HG03432 (cell line): ENCODE data around the gene CDK2.

Source experiments
- ATAC-seq: cut with Tn5 transposase; IDR thresholded peaks from one replicate; pipeline ENCODE4 v1.9.1; 2021; ENCODE audit warnings: mild to moderate bottlenecking, moderate library complexity; ENCODE audit not compliant: unreplicated experiment

CDK2 gene

DNA sequence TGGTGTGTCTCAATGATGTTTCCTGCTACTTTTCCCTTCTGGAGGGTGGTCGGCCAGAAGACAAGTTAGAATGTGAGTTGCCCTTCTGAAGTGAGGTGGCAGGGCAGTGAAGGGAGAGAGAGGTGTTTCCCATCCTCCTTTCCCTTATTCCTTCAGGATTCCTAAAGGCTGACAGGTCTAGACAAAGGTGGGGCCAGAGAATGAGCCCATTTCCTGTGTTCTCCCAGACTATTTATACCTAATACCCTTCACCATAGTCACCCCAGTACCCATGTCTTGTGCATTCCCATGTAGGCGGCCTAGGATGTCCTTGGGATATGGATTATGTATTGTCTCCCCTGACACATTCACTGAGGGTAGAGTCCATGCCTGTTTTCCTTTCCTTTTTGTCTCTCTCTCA, 28.6 kb upstream of the CDK2 start:
- no peak for ATAC-seq

DNA sequence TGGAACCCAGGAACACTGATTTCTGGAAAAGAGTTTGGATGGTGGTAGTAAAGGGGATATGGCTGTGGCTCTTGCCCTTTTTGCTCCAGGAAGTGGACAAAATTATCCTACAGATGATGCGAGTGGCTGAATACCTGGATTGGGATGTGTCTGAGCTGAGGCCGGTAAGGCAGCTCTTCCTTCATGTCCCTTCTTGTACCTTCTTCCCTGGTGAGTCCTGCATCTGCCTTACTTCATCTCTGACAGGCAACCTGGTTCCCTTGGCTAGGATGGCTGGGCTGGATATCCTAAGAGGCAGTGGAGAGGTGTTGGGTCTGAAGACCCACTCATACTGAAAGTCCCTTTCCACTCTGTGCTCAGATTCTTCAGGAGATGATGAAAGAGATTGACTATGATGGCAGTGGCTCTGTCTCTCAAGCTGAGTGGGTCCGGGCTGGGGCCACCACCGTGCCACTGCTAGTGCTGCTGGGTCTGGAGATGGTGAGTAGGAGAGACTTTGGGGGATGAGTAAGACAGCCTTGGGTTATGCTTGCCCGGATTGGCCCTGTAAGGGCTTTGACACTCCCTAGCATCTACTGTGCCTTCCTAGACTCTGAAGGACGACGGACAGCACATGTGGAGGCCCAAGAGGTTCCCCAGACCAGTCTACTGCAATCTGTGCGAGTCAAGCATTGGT, 27.7 kb upstream of the CDK2 start:
- no peak for ATAC-seq

DNA sequence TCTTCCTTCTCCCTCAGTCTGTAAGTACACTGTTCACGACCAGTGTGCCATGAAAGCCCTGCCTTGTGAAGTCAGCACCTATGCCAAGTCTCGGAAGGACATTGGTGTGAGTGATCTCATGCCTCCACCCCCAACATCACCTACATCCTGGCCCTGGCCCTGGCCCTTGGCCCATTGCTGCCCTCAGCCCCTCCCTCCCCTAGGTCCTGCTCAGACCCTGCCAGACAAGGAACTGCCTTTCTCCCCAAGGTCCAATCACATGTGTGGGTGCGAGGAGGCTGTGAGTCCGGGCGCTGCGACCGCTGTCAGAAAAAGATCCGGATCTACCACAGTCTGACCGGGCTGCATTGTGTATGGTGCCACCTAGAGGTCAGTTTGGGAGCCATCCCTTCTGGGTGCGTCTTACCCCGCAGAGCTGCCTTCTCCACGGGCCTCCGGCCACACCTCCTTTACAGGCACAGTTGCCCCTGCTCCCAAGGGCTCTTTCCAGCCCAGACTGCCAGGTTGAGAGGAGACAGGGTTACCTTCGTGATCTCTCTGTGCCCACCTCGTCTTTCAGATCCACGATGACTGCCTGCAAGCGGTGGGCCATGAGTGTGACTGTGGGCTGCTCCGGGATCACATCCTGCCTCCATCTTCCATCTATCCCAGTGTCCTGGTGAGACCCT, 26.4 kb upstream of the CDK2 start:
- peak; percentile 97 for ATAC-seq

- ATAC-seq = no peak
Observed at GRCh38 chr12:55942055-55942454, 24.6 kb upstream of the CDK2 start.

GRCh38 chr12:55942577-55943136, 24.0 kb upstream of the CDK2 start:
- no peak for ATAC-seq

DNA sequence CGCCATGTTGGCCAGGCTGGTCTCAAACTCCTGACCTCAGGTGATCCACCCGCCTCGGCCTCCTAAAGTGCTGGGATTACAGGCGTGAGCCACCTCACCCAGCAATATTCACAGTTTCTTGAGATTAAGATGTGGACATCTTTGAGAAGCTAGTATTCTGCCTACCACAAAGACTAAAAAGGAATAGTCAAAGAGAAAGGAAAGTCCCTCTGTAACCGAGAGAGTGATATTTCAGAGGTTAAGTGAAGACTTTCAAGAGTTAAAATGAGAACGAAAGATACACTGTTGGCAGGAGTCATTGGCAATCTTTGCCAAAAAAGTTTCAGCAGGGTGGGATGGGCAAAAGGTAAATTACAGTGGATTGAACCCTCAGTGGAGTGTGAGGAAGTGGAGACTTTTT, 20.1 kb upstream of the CDK2 start:
- ATAC-seq = peak; percentile 36

DNA sequence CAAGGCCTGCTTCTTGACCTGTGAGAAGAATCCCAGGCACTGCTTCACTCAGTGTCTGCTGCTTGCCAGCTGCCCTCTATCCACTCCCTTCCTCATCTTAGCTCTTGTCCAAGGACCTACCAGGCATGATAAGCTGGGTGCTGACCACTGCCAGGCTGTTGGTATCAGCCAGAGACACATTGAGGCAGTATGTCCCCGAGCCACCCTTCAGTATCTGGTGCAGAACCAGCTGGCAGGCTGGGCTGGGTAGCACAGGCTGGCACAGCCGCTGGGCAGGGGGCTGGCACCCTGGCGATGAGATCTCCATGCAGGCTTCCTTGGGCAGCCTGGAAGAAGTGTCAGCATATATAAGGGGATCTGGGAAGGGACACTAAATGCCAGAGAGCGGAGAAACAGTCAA, 11.3 kb upstream of the CDK2 start:
- ATAC-seq = no peak

GRCh38 chr12:55955800-55956508, 10.7 kb upstream of the CDK2 start:
- ATAC-seq = no peak

- ATAC-seq = no peak
Observed at GRCh38 chr12:55957106-55957859, 9.3 kb upstream of the CDK2 start.

- no peak for ATAC-seq
Observed at GRCh38 chr12:55963760-55964159, 2.9 kb upstream of the CDK2 start.

DNA sequence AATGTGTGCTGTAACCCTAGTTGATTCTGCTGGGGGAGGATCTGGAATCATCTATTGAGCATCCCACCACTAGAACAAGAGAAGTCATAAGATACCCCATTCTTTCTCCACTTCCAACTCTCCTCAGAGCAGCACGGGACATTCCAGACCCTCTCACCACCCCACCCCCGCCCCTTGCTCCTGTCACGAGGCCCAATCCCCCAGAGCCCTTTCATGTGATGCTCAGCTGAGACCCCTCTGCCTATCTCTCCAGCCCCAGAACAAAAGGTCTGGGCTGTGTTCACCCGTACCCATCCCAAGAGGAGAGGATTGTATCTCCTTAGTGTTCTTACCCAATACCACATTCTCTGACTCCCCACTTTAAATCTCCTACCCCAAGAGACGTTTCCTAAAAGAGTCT, 1.4 kb upstream of the CDK2 start:
- ATAC-seq = no peak

DNA sequence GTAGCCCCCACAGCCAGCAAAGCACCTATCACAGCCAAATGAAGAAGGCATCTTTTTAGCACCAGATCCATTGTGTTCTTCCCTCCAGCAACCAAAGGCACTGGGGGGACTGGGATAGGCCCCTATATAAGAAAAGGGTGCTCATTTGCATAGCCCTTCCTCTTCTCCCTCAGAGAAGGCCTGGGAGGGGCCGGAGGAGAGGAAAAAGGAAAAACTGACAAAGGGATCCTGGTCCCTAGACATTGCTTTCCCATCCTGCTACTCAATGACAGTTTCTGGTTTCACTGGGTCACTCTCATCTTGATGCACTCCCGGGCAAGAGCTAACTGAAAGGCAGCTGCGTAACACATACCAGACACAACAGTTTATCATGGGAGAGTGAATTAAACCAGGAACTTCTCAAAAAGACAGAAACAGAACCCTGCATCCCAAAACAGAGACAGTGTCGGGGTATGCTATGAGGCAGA, 656 bp upstream of the CDK2 start, which contains the start of gene PMEL:
Gene PMEL, minus strand, starts transcription at position 102 of the 467 bp plus-strand sequence. Its CDS starts 31 bp downstream, at position 71.
- no peak for ATAC-seq

- no peak for ATAC-seq
Observed at GRCh38 chr12:55969356-55969755, 2.7 kb downstream of the CDK2 start.

DNA sequence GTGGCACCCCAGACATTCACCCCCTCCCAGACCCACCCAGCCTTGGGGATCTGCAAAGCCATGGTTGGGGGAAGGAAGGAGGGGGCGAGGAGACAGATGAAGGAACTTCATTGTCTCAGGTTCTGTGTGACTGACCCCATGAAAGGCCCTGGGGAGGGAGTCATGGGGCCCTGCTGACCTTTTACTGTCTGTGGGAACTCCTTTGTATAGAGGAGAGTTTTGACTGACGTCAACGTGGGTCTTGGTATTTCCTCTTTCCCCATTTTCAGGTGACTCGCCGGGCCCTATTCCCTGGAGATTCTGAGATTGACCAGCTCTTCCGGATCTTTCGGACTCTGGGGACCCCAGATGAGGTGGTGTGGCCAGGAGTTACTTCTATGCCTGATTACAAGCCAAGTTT, 4.1 kb downstream of the CDK2 start:
- no peak for ATAC-seq

DNA sequence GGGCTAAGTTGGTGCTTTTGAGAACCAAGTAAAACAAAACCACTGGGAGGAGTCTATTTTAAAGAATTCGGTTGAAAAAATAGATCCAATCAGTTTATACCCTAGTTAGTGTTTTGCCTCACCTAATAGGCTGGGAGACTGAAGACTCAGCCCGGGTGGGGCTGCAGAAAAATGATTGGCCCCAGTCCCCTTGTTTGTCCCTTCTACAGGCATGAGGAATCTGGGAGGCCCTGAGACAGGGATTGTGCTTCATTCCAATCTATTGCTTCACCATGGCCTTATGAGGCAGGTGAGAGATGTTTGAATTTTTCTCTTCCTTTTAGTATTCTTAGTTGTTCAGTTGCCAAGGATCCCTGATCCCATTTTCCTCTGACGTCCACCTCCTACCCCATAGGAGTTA, 5.4 kb downstream of the CDK2 start:
- ATAC-seq = no peak

DNA sequence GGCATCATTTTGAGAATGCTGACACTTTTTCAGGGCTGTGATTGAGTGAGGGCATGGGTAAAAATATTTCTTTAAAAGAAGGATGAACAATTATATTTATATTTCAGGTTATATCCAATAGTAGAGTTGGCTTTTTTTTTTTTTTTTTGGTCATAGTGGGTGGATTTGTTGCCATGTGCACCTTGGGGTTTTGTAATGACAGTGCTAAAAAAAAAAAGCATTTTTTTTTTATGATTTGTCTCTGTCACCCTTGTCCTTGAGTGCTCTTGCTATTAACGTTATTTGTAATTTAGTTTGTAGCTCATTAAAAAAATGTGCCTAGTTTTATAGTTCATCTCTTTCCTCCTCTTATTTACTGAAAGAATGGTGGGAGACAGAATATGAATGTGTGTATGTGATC, 5.8 kb downstream of the CDK2 start:
- no peak for ATAC-seq

DNA sequence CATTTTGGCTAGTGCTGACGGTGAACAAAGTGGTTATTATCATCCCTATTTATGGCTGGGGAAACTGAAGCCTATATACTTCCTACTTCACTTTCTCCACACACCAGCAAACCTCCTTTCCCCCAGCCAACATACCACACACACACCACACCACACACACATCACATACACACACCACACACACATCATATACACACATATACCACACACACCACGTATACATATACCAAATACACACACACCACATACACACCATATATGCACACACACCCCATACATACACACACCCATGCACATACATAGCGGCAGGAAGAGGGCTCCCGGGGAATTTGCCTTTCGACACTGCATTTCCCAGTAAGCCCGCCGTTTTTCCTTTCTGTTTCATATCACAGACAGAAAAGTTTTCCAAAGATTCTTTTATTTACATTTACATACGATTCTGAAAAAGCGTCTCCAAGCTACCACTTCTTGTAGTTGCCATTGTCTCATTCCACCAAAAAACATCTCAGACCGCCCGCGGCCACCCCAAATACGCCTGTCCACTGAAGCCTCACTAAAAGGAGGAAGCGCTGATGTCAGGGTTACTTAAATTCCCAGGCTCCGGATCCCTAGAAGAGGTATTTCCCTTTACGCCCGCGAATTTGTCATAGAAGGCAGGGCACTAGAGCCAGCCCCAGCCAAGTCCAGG, 6.4 kb downstream of the CDK2 start:
- ATAC-seq = no peak

GRCh38 chr12:55973599-55974307, 7.1 kb downstream of the CDK2 start, which contains the start of gene RAB5B:
Gene RAB5B, plus strand, starts transcription at chr12:55974078. Its CDS starts 12,883 bp downstream, at chr12:55986961.
- ATAC-seq = peak; percentile 92

DNA sequence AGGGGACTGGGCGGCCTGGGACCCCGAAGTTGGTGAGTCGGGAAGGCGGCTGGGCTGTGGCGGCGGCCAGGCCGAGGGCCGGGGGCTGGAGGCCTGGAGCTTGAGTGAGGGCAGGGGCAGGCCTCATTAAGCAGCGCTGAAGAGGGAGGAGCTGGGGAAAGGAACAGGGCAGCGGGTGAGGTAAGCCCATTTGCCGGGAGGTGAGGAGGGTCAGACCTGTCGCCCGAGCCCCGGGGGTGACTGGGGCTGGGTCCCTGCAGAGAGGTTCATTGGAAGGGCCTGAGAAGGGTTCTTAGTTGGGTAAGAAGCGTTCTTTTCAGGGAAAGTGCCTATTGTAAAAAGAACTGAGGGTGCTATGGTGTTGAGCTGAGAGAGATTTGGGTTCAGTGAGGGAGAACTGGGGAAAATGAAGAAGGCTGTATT, 7.7 kb downstream of the CDK2 start:
- ATAC-seq = peak; percentile 26

GRCh38 chr12:55978393-55978792, 11.8 kb downstream of the CDK2 start:
- no peak for ATAC-seq
